GM20431 (cell line): ENCODE data around the gene LRRN3.
"Not testable (repeated sequence)": the region's sequence is repeated elsewhere in the genome, so short reads cannot be mapped to it uniquely, and the experiment has no call there.

Experiments
- in situ Hi-C: fragments of 300-500 bp; cut with MseI, MboI; formaldehyde crosslinking; loops from one replicate; pipeline ENCODE4 v1.15.0; 2020; ENCODE audit warnings: low sequenced_read_pairs; ENCODE audit not compliant: unreplicated experiment

The LRRN3 gene

DNA sequence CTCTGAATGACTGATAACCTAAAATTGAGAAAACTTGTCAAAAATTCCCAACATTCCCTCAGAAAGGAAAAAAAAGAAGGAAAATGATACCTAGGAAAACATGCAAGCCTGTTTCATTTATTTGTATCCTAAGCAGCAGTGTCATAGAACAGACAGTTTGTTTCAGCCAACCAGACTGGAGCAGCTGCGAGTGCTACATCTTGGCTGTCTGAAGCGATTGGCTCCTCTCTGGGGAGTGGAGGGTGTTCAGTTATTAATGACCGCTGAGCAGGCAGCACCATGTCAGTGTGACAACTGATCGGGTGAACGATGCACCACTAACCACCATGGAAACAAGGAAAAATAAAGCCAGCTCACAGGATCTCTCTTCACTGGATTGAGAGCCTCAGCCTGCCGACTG lies at the start of gene LRRN3:
Gene LRRN3 (plus strand): TSS at position 282 of the 400 bp plus-strand sequence. CDS start 31,646 bp downstream, outside the sequence.
- in situ Hi-C loops = loop anchor here (25.0 kb wide), 1 partner anchor 396 kb away; no protein-coding TSS in a partner anchor

DNA sequence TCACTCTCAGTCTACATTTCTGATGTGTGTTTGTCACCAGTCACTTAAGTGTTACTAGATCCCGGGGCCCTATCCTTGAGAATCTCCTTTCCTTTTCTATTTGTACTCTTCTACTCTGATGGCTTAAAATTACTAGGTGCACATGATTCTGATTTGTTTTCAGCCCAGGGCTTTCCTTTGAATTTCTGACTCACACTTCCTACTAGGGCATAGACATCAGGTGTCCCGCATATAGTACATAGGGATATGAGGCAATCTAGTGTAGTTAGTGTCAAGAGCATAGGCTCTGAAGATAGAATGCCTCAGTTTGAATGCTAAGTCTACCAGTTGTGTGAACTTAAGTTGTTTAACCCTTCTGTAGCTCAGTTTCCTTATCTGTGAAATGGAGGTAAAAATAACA lies 49.4 kb upstream of the LRRN3 start:
- in situ Hi-C loops = no loop called here

DNA sequence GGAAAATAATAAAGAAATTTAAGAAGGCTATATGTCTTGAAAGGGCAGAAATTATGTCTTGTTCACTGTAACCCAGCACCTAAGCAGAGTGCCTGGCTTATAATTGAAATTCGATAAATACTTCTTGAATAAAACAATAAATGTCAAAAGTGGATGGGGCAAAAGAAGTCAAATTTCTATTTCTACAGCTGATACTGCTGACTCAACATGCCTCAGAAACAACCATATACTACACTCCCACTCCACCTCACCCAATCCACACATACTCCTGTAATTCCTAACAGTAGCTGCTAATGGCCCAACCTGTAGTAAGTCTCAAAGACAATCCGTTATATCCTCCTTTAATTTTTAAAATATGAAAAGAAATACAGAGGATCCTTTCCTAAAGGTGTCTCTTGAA lies 48.1 kb upstream of the LRRN3 start:
- in situ Hi-C loops = no loop called here

DNA sequence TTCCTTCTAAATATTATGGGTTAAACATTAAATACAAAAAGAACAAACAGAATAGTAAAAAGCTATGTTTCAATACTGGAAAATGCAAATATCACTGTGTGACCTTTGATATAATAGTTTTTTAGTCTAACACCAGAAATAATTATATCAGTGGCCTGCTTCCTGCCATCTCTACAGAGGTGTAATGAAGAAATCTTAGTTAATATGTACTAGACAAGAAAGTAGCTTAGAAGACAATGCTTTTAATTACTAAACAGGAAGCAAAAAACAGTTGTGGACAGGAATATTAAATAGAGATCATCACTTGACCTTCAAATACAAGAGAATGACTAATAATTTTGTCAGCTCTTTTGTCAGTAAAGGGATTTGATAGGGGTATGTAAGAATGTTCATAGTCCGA lies 47.4 kb upstream of the LRRN3 start:
- in situ Hi-C loops = no loop called here

DNA sequence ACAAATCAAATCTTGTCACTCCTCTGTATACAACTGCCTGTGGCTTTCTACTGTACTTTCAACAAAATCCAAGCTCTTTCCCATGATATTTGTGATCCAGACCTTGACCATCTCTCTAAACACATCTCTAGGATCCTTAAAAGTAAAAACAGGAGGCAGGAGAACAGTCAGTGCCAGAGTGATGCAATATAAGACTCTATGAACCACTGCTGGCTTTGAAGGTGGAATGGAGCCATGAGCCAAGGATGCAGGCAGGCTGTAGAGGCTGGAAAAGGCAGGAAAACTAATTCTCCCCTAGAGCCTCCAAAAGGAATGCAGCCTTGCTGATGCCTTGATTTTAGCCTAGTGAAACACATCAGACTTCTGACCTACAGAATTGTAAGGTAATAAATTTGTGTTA lies 45.5 kb upstream of the LRRN3 start:
- in situ Hi-C loops = no loop called here

DNA sequence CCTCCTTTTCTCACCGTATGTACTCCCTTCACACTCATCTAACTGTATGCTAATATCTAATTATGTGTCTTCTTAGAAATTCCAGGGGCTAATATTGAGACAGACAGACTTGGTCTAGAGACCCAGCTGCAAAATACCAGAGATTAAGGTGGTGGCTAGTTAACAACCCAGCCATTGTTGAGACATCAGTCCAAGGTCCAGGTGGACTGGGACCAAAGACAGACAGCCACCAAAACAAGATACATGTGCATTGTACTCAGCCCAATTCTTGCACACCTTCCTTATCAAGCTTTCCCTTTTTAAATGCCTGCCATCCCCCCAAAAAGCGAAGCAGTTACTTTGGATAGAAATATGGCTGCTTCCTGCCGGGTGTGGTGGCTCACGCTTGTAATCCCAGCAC lies 43.3 kb upstream of the LRRN3 start:
- in situ Hi-C loops = no loop called here

DNA sequence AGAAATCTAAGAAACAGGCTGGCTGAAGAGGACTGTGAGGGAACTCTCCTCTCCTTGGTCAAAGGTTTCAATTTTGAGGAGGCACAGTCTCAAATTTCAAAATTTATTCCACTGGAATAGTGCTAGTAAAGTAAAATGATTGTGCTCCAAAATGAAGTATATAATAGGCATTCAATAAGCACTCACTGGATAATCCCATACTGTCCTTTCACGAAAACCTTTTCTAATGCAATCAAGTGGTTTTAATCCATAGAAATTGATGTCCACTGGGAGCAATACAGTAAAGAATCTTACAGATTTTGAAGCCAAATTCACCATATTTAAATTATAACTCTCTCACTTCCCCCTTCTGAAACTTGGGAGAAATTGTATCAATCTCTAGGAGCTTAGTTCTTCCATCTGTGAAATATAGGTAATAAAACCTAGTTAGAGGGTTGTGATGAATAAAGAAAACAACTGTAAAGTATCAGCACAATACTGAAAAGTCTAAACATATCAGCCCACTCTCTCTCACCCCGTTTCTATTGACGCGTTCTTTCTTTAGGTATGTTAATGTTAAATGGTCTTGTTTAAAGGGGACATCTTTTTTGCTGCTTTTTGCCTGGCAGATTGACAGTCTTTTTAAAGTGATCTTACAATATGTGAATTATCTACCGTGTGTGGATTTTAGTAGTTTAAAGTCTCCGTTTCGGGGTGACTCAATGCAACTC lies 40.8 kb upstream of the LRRN3 start:
- in situ Hi-C loops = no loop called here

DNA sequence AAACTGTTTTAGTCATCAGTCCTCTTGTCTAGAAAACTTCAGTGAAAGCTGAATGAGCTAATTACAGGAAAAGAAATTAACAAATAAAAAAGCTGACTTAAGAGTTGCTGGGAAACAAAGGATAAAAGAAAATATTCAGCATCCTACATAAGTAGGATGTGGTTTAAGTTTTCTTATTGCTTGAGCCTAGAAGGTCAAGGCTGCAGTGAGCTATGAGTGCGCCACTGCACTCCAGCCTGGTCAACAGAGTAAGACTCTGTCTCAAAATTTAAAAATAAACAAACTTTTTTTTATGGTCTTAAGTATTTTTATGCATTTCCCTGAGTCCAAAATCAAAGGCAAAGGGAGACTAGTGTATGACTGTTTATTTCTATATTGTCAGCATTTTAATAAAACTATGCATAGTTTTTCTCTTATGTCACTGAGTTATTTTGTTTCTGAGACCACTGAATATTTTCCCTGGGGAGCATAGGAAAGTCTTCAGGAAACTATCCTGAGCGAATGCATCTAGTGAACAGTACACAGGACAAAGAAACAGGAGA lies 40.0 kb upstream of the LRRN3 start:
- in situ Hi-C loops = no loop called here

DNA sequence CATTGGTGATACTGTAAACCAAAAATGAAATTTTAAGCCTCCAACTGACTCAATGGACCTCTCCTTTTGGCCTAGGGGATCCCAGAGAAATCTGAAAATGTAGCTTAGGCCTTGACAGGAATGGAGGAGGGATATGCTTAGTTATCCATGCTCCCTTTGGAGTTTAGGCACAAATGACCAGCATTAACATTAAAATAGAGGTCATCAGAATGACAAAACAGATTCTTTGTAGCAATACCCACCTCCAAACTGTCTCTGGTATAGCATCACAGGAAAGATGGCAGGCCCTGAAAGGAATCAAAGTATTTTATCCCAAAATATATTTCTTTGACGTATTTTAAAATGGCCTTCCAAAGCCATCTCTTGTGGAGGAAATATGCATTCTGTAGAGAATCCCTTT lies 39.1 kb upstream of the LRRN3 start:
- in situ Hi-C loops = no loop called here

DNA sequence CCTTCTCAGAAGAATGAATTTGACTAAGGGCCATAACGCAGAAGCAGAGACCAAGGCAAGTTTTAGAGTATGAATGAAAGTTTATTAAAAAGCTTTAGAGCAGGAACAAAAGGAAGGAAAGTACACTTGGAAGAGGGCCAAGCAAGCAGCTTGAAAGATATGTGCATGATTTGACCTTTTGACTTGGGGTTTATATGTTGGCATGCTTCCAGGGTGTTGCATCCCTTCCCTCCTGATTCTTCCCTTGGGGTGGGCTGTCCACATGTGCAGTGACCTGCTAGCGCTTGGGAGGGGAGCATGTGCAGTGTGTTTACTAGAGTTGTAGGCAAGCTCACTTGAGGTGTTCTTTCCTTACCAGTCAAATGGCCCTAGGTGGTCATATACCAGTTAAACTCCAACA lies 37.9 kb upstream of the LRRN3 start:
- in situ Hi-C loops = no loop called here

DNA sequence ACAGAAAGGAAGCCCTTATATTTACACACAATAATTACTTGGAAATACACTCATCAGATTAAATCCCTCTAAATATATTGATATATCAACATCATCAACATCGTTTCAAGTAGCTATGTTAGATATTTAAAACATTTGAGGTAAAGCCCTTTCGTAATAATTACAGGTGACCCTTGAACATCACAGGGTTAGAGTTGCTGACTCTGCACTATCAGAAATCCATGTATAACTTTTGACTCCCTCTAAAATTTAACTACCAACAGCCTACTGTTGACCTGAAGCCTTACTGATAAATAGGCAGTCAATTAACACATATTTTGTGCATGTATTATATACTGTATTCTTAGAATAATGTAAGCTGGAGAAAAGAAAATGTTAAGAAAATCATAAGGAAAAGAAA lies 34.6 kb upstream of the LRRN3 start:
- in situ Hi-C loops = no loop called here

DNA sequence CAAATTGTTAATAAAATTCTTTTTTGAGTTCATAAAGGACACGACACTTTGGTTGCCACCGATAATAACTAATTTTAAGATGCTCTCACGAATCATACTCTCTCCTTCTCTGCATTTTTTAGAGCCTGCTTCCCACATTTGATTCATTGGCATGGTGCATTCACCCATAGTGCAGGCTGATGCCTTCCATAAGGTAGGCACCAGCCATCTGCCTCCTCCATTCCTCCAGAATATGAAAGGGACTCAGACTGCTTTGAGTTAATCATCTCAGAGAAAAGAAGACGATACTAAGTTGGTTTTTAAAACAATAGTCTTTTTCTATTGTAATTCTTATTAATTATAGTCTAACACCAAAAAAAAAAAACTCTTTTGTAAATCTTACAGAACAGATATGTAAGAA lies 33.9 kb upstream of the LRRN3 start:
- in situ Hi-C loops = no loop called here

DNA sequence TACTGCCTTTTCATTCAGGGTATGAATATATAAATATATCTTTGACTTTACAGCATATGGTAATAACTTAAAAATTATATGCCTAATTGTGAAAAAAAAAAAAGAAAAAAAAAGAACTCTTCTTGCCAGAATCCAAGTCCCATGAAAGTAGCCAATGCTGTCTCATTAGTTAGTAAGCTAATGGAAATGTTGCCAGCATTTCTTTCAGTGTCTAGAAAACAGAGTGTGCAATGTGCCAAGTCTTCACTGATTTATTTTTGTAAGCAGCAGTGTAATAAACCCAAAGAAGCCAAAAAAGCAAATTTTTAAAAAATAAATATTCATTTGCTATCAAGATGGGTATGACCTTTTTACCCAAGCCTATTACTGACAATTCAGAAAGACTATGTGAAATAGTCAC lies 31.1 kb upstream of the LRRN3 start:
- in situ Hi-C loops = no loop called here

DNA sequence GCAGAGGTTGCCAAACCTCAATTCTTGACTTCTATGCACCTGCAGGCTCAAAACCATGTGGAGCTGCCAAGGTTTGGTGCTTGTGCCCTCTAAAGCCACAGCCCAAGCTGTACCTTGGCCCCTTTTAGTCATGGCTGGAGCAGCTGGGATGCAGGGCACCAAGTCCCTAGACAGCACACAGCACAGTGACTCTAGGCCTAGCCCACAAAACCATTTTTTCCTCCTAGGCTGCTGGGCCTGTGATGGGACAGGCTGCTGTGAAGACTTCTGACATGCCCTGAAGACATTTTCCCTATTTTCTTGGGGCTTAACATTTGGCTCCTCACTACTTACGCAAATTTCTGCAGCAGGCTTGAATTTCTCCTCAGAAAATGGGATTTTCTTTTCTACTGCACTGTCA lies 27.8 kb upstream of the LRRN3 start:
- in situ Hi-C loops = no loop called here

DNA sequence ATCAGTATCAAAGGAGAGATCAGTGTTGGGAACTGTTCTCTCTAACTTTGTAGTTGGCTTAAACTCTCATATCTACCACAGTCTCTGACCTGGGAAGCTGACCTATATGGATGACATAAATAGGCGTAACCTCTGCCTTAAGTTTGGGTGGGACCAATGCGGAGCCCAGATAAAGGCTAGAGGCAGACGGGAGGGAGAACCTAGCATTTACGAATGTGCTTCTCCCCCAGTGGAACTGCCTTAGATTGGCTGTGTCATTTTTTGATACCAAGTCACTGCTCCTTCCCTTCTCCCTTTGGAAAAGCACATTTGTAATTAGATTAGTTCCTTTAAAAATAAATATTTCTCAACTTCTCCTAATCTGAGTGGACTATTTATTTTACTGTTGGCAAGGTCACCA lies 23.7 kb upstream of the LRRN3 start:
- in situ Hi-C loops = no loop called here

DNA sequence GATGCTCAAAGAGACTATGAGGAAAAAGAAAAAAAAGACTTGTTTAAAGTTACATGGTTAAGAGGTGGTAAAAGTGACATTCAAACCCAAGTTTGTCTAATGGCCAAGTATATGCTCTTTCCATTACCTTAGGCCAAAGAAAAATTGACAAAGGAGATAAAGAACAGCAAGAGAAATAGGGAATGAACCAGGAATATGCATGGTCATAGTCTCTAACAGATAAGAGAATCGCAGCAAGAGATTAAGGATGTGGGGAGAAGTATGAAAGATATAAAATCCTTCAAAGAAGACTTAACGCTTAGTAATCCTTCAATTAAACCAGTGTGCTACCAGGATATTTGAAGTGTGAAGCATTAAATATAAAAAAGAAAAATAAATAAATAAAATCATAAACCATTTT lies 23.2 kb upstream of the LRRN3 start:
- in situ Hi-C loops = no loop called here

DNA sequence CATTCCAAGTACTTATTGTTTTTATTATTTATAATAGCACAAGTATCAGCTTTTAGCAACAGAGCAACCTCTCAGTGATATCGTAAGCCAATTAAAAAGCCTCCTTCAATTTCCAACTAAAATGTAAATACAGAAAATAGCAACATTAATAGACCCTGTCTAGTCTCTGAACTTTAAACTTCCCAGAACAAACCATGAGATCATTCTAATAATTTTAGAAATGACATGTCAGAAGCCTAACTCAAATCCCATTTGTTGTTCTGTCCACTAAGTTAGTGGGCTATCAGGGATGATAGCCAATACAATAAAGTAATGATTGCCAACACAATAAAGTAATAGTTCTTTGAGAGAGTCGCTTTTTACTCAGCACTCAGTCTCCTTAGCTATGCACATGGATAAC lies 22.3 kb upstream of the LRRN3 start:
- in situ Hi-C loops = no loop called here

DNA sequence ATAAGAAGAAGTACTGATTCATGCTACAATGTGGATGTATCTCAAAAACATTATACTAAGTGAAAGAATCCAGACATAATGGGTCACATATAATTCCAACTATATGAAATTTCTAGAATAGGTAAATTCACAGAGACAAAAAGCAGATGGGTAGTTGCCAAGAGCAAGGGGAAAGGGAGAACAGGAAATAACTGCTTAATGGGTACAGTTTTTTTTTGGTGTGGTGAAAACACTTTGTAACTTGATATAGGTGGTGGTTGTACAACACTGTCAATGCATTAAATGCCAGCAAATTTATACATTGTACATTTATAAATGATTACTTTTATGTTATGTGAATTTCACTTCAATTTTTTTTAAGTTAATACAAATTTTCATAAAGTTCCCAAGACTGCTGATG lies 19.4 kb upstream of the LRRN3 start:
- in situ Hi-C loops = no loop called here

DNA sequence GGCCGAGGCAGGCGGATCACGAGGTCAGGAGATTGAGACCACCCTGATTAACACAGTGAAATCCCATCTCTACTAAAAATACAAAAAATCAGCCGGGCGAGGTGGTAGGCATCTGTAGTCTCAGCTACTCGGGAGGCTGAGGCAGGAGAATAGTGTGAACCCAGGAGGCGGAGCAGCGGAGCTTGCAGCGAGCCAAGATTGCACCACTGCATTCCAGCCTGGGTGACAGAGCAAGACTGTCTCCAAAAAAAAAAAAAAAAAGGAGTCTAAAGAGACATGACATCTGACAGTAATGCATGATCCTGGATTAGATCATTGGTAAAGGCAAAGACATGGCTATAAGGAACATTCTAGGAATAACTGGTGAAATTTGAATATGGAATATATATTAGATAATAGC lies 18.3 kb upstream of the LRRN3 start:
- in situ Hi-C loops = not testable (repeated sequence)

DNA sequence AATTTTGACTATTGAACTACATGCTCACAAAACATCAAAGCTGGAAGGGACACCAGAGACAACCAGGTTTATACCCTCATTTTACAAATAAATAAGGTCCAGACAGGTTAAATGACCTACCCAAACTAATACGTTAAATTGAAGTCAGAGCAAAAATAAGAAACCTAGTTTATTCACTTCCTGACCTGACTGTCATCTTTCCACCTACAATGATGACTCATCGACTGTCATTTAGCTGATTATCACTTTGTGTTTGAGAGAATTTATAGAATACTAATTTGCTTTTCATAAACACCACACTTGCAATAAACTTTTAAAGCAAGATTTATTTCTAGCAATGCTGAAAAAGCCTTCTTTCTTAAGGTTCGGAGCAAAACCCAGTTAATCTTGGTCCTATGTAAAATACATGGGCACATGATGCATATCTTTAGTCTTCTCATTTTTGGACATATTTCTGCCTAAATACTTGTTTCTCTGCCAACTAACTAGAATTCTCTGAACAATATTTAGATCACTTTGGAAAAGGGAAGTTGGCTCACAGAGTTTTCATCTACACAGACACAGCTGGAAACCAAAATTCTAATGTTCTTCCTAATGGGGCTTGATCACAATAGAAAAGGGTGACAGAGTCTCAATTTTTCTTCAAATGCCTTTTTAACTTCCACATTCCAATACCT lies 16.7 kb upstream of the LRRN3 start:
- in situ Hi-C loops = no loop called here

DNA sequence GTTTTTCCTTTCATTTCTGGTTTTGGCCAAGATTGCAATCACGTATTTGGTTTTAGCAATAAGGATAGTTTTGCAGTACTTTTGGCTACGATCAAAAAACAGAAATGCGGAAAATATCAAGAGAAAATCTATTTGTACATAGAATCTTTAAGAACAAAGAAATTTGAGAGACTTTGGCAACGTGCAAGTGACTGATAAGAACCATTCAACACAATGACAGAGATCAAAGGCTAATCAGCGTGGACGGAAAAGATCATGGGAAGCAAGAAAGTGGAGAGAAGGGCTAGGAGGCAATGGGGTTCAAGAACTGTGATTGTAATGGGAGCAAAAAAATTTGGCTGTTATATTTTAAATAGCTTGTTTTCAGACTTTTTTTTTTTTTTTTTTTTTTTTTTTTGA lies 16.2 kb upstream of the LRRN3 start:
- in situ Hi-C loops = loop anchor here (25.0 kb wide), 1 partner anchor 413 kb away; no protein-coding TSS in a partner anchor

DNA sequence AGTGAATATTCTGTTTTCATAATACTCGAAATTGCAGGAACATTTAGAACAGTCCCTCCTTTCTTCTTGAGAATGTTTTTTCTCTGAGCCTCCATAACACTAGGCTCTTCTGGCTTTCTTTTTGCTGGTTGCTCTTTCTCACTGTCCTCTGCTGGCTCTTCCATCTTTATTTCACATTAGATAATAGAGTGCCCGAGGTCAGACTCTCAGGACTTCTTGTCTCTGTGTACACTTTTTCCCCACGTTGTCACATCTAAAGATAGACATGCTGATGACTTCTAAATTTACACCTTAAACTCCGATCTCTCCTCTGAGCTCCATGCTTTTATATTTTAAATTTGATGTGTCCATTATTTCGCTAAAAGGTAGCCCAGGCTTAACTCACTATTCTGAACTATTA lies 15.4 kb upstream of the LRRN3 start:
- in situ Hi-C loops = loop anchor here (25.0 kb wide), 1 partner anchor 412 kb away; no protein-coding TSS in a partner anchor
